ENCODE results near the gene SLC35G2.
A peak's percentile ranks its signal among the peaks of the same experiment; 100 is the strongest.
"Not testable (repeated sequence)": the region's sequence is repeated elsewhere in the genome, so short reads cannot be mapped to it uniquely, and the experiment has no call there.

Gene SLC35G2

DNA sequence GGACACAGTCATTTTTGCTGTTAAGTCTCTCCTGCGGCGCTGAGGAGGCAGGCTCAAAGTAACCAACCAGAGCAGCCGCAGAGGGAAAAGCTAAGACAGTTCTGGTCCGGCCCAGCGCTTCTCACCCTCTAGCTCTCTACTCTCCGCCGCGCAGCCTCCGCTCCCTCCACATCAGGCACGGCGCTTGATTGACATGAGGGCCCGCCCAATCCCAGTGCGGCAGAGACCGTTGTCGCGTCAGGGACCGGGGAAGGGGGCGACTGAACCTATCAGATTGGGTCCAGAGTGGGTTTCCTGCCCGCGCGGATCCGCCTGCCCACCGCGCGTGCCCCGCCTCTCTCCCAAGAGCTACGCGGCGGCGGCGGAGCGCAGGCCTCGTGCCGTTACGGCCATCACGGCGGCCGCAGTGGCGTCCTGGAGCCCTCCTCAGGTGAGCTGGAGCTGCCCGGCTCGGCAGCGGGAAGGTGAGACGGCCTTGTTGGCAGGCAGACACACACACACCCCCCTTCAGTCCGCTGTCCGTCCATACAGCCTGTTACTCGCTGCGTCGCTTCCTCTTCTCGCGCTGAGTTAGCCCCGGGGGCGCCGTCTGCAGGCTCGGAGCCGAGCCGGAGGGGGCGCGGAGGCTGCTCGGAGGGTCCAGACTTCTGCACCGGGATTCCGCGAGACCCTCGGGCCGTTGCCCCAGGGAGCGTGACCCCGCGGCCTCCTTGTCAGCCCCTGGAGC, 43.1 kb downstream of the SLC35G2 start, which contains the start of gene NCK1:
Gene NCK1 (plus strand): TSS at position 319 of the 727 bp plus-strand sequence. CDS start 65,794 bp downstream, outside the sequence.
- peak within 1 kb of the TSS; percentile 88 for H3K4me3 ChIP-seq (ENCODE audit: low read depth, low read length)
- DNase-seq (ENCODE audit: low read depth) = peak; percentile 98
- TF ChIP-seq, protein P1, sequence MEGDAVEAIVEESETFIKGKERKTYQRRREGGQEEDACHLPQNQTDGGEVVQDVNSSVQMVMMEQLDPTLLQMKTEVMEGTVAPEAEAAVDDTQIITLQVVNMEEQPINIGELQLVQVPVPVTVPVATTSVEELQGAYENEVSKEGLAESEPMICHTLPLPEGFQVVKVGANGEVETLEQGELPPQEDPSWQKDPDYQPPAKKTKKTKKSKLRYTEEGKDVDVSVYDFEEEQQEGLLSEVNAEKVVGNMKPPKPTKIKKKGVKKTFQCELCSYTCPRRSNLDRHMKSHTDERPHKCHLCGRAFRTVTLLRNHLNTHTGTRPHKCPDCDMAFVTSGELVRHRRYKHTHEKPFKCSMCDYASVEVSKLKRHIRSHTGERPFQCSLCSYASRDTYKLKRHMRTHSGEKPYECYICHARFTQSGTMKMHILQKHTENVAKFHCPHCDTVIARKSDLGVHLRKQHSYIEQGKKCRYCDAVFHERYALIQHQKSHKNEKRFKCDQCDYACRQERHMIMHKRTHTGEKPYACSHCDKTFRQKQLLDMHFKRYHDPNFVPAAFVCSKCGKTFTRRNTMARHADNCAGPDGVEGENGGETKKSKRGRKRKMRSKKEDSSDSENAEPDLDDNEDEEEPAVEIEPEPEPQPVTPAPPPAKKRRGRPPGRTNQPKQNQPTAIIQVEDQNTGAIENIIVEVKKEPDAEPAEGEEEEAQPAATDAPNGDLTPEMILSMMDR (IDR thresholded peaks at IDR 0.05; ENCODE audit: low read depth, low read length) = no peak
- TF ChIP-seq POLR2A (IDR thresholded peaks at IDR 0.05; ENCODE audit: extremely low read depth, insufficient read length) (peak; percentile 87), MYC (IDR thresholded peaks at IDR 0.05; ENCODE audit: low read depth, low read length) (peak; percentile 70)
- TF ChIP-seq, protein P2, sequence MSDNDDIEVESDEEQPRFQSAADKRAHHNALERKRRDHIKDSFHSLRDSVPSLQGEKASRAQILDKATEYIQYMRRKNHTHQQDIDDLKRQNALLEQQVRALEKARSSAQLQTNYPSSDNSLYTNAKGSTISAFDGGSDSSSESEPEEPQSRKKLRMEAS (IDR thresholded peaks at IDR 0.05; ENCODE audit: low read depth, low read length) = peak; percentile 50

DNA sequence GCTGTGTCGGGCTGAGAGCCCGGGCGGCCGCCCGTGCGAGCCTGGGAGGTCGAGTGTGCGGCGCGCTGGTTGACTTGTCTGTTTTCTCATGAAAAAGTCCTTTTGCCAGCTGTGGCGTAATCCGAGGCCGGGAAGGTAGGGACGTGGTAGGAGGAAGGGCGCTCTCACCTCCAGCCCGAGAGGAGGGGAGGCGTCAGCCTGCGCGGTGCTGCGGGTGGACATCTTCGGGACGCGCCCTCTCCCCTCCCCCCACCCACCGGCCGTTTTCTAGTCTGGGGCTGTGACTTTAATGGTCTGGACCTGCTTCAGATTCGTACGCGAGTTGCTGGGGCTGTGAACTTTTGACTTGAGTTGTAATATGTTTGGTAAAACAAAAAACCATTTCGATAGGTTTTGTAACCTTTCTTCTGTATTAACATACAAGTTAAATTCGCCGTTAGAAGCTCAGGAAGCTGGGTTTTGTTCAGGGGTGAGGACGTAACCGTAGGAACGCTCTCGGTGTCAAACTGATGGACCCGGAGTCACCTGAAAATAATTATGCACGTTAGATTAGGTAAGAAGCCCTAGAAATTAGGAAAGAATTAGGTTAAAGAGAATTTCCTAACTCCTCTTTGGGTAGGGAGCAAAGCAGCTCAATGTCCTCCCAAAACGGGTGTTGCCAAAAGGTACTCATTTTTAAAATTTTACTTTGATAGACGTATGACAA, 43.8 kb downstream of the SLC35G2 start:
- DNase-seq (ENCODE audit: low read depth) = peak; percentile 76
- H3K4me3 ChIP-seq (ENCODE audit: low read depth, low read length) = peak overlapping the region; percentile 88
- no peak for TF ChIP-seq POLR2A (IDR thresholded peaks at IDR 0.05; ENCODE audit: extremely low read depth, insufficient read length)
- TF ChIP-seq, protein P1 (IDR thresholded peaks at IDR 0.05; ENCODE audit: low read depth, low read length) = no peak
- TF ChIP-seq MYC (IDR thresholded peaks at IDR 0.05; ENCODE audit: low read depth, low read length) = 0 out of 2 replicates have a peak, but pooled peaks have one; percentile 27
- TF ChIP-seq, protein P2 (IDR thresholded peaks at IDR 0.05; ENCODE audit: low read depth, low read length) = peak; percentile 20; the same call in 1 of the 2 replicates

DNA sequence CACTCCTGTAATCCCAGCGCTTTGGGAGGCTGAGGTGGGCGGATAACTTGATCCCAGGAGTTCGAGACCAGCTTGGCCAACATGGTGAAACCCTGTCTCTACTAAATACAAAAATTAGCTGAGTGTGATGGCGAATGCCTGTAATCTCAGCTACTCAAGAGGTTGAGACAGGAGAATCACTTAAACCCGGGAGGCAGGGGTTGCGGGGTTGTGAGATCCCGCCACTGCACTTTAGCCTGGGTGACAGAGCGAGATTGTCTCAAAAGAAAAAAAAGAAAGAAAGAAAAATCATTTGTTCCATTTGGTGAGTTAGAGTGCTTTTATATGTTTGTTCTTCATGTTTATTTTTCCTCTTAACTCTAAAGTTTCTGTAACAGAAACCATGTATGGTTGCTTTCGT, 50.4 kb downstream of the SLC35G2 start:
- DNase-seq (ENCODE audit: low read depth) = no peak
- no peak overlapping the region for H3K4me3 ChIP-seq (ENCODE audit: low read depth, low read length)
- TF ChIP-seq MYC (IDR thresholded peaks at IDR 0.05; ENCODE audit: low read depth, low read length) (no peak), POLR2A (IDR thresholded peaks at IDR 0.05; ENCODE audit: extremely low read depth, insufficient read length) (no peak)
- TF ChIP-seq, protein P1 (IDR thresholded peaks at IDR 0.05; ENCODE audit: low read depth, low read length) = no peak
- TF ChIP-seq, protein P2 (IDR thresholded peaks at IDR 0.05; ENCODE audit: low read depth, low read length) = no peak

DNA sequence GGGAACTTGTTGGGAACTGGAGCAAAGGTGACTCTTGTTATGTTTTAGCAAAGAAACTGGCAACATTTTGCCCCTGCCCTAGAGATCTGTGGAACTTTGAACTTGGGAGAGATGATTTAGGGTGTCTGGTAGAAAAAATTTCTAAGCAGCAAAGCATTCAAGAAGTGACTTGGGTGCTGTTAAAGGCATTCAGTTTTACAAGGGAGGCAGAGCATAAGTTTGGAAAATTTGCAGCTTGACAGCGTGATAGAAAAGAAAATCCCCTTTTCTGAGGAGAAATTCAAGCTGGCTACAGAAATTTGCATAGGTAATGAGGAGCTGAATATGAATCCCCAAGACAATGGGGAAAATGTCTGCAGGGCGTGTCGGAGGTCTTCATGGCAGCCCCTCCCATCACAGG, 53.3 kb downstream of the SLC35G2 start:
- not testable (repeated sequence) for H3K4me3 ChIP-seq (ENCODE audit: low read depth, low read length); DNase-seq (ENCODE audit: low read depth)

DNA sequence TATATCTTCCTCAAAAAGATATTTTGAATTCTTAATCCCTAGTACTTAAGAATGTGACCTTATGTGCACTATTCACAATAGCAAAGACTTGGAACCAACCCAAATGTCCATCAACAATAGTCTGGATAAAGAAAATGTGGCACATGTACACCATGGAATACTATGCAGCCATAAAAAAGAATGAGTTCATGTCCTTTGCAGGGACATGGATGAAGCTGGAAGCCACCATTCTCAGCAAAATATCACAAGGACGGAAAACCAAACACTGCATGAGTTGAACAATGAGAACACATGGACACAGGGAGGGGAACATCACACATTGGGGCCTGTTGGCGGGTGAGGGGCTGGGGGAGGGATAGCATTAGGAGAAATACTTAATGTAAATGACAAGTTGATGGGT, 60.6 kb downstream of the SLC35G2 start:
- not testable (repeated sequence) for DNase-seq (ENCODE audit: low read depth); H3K4me3 ChIP-seq (ENCODE audit: low read depth, low read length)

DNA sequence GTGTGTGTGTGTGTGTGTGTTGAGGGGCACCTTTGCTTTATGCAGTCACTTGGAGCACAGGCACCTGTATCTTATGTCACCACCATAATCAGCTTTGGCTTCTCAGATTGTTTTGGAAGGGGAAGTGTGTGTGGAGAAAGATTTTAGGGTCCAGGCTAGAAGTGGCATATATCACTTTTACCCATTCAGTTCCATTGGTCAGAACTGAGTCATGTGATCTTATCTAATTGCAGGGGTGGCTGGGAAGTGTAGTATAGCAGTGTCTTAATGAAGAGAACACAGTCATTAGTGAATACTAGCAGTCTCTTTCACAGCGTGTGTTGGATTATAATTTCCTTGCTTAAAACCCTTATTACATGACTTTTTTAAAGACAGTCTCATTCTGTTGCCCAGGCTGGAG, 63.6 kb downstream of the SLC35G2 start:
- no peak overlapping the region for H3K4me3 ChIP-seq (ENCODE audit: low read depth, low read length)
- TF ChIP-seq, protein P1 (IDR thresholded peaks at IDR 0.05; ENCODE audit: low read depth, low read length) = no peak
- no peak for TF ChIP-seq MYC (IDR thresholded peaks at IDR 0.05; ENCODE audit: low read depth, low read length)
- TF ChIP-seq, protein P2 (IDR thresholded peaks at IDR 0.05; ENCODE audit: low read depth, low read length) = no peak
- no peak for TF ChIP-seq POLR2A (IDR thresholded peaks at IDR 0.05; ENCODE audit: extremely low read depth, insufficient read length)
- DNase-seq (ENCODE audit: low read depth) = peak; percentile 35
